GM23338 (cell line): ENCODE results near the gene DPH2. TPM values are rescaled to one million over a fixed set of nuclear protein-coding genes. Genes with fewer than 3 reads are reported as not detected.

Experiments
- ATAC-seq: fragments of 200-7000 bp; cut with Tn5 transposase; 3 replicates; pipeline ENCODE4 v1.9.1; 2020
- DNase-seq: peaks from one replicate; pipeline ENCODE4 v3.0.0-alpha.2; 2015; ENCODE audit warnings: low spot score
- H2AFZ ChIP-seq: fragments of 200-600 bp; sonication (generic); 2 replicates; pipeline ENCODE4 v1.8.0; 2016; ENCODE audit warnings: antibody characterized with exemption, mild to moderate bottlenecking, moderate library complexity
- H3F3A ChIP-seq: fragments of 200-600 bp; sonication (generic); replicated peaks from 2 replicates; pipeline ENCODE4 v1.8.0; 2017; ENCODE audit warnings: antibody characterized with exemption, mixed run types, low read depth
- H3K27ac ChIP-seq: fragments of 200-600 bp; sonication (generic); 2 replicates; pipeline ENCODE4 v1.6.1; 2016; ENCODE audit warnings: low read depth
- H3K27me3 ChIP-seq: fragments of 200-600 bp; sonication (generic); 2 replicates; pipeline ENCODE4 v1.8.0; 2016; ENCODE audit warnings: mild to moderate bottlenecking, mixed run types, moderate library complexity; ENCODE audit not compliant: insufficient read depth
- H3K36me3 ChIP-seq: fragments of 200-600 bp; sonication (generic); 2 replicates; pipeline ENCODE4 v1.8.0; 2016; ENCODE audit warnings: mild to moderate bottlenecking; ENCODE audit not compliant: insufficient read depth
- H3K4me1 ChIP-seq: fragments of 200-600 bp; sonication (generic); 2 replicates; pipeline ENCODE4 v1.8.0; 2016; ENCODE audit warnings: mild to moderate bottlenecking, moderate library complexity; ENCODE audit not compliant: insufficient read depth
- H3K4me2 ChIP-seq: fragments of 200-600 bp; sonication (generic); 2 replicates; pipeline ENCODE4 v1.7.1; 2017; ENCODE audit warnings: mixed run types
- H3K4me3 ChIP-seq: fragments of 200-600 bp; sonication (generic); 2 replicates; pipeline ENCODE4 v1.6.1; 2016; ENCODE audit warnings: mixed run types
- H3K79me2 ChIP-seq: fragments of 200-600 bp; sonication (generic); replicated peaks from 2 replicates; pipeline ENCODE4 v1.8.0; 2017; ENCODE audit warnings: mild to moderate bottlenecking; ENCODE audit not compliant: insufficient read depth
- H3K9me2 ChIP-seq: fragments of 200-600 bp; sonication (generic); 2 replicates; pipeline ENCODE4 v1.8.0; 2017; ENCODE audit not compliant: insufficient read depth
- H4K20me1 ChIP-seq: fragments of 200-600 bp; sonication (generic); replicated peaks from 2 replicates; pipeline ENCODE4 v1.8.0; 2017; ENCODE audit warnings: mild to moderate bottlenecking; ENCODE audit not compliant: insufficient read depth
- H3K27ac Mint-ChIP-seq: 2 replicates; pipeline ENCODE4 v1.8.0; 2020; ENCODE audit warnings: inconsistent platforms, mild to moderate bottlenecking, moderate library complexity, mixed read lengths
- H3K27me3 Mint-ChIP-seq: 3 replicates; pipeline ENCODE4 v1.8.0; 2022; ENCODE audit warnings: low read depth, mild to moderate bottlenecking, moderate library complexity, mixed read lengths, inconsistent platforms; ENCODE audit not compliant: insufficient read depth, poor library complexity
- H3K36me3 Mint-ChIP-seq: 3 replicates; pipeline ENCODE4 v1.8.0; 2021; ENCODE audit warnings: low read depth, mild to moderate bottlenecking, inconsistent platforms, moderate library complexity, mixed read lengths
- H3K4me1 Mint-ChIP-seq: 3 replicates; pipeline ENCODE4 v1.8.0; 2020; ENCODE audit warnings: mild to moderate bottlenecking, inconsistent platforms, mixed read lengths
- H3K4me3 Mint-ChIP-seq: 3 replicates; pipeline ENCODE4 v1.8.0; 2021; ENCODE audit warnings: moderate library complexity, mild to moderate bottlenecking, inconsistent platforms, mixed read lengths
- H3K9me3 Mint-ChIP-seq: 3 replicates; pipeline ENCODE4 v1.8.0; 2020; ENCODE audit warnings: moderate library complexity, mild to moderate bottlenecking, inconsistent platforms, mixed read lengths
- EZH2 ChIP-seq: fragments of 200-600 bp; sonication (generic); IDR thresholded peaks from one replicate; pipeline ENCODE4 v1.8.0; 2017; ENCODE audit warnings: antibody characterized with exemption, mild to moderate bottlenecking, low read depth; ENCODE audit not compliant: unreplicated experiment
- EZH2phosphoT487 ChIP-seq: fragments of 200-600 bp; sonication (generic); IDR thresholded peaks from one replicate; pipeline ENCODE4 v1.8.1; 2018; ENCODE audit warnings: antibody characterized with exemption; ENCODE audit not compliant: unreplicated experiment
- POLR2AphosphoS5 ChIP-seq: IDR thresholded peaks from 2 replicates; pipeline ENCODE4 v1.6.1; 2016; ENCODE audit warnings: antibody characterized with exemption, low read depth
- ZNF114 ChIP-seq: fragments of 250-450 bp; sonication (Bioruptor Pico); IDR thresholded peaks from 2 replicates; pipeline ENCODE4 v1.5.0; 2020; ENCODE audit warnings: mild to moderate bottlenecking, moderate library complexity
- ZNF331 ChIP-seq: fragments of 250-450 bp; sonication (Bioruptor Pico); IDR thresholded peaks from 2 replicates; pipeline ENCODE4 v1.5.0; 2020; ENCODE audit warnings: low read depth, mild to moderate bottlenecking, moderate library complexity
- polyA plus RNA-seq: library from polyadenylated mRNA; unstranded; fragments of >200 nt; fragmentation: Nextera tagmentation; extraction: Ambion mirVana; gene quantifications from 2 replicates; pipeline ENCODE4 v1.2.1, GENCODE V29; 2016
- total RNA-seq: library from RNA; depleted of rRNA; stranded (reverse); fragments of >200 nt; shearing (Covaris generic); gene quantifications from 2 replicates; pipeline ENCODE4 v1.2.3, GENCODE V29; 2014
- TF ChIP-seq, protein P1 (sequence below): IDR thresholded peaks from one replicate; pipeline ENCODE4 v1.6.1; 2018; ENCODE audit warnings: antibody characterized with exemption; ENCODE audit not compliant: unreplicated experiment
- TF ChIP-seq, protein P2 (sequence below), 2 experiments: fragments of 200-600 bp in 1 of 2; sonication (generic) in 1 of 2; conservative IDR thresholded peaks; 2 replicates each; pipeline versions ENCODE4 v1.5.1 to v1.6.1; 2016 to 2017; ENCODE audit warnings: antibody characterized with exemption in 2 of 2, low read depth in 2 of 2, mild to moderate bottlenecking in 2 of 2, moderate library complexity in 1 of 2

DPH2 gene
- total and polyA plus RNA-seq, 2 experiments from 2014 or later: 32.1 to 90.3 TPM

DNA sequence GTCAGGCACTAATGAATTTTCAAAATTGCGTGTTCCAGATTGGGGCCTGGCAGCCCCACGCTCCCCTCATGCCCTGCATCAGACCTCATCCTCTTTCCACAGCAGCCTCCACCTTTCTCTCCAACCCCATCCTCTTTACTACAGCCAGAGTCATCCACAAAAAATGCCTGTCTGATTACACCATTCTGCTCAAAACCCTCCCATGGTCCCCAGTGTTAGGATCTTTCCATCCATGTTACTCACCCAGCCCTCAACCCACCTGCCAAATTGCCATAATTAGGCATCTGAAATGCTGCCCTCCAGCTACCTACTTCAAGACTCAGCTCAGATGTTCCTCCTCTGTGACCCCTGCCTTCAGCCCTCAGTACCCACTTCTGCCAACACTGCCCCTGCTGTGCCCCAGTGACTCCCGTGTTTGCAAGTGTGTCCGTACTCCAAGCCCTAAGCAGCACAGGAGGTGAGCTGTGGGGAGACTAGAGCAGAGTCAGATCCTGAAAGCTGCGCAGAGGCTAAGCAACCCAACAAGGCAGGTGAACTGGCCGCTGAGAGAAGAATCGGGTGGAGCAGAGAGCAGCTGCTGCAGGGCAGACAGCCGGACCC is 36.9 kb upstream of the DPH2 start:
- no peak overlapping the region for H3K27ac Mint-ChIP-seq
- peak overlapping the region; percentile 81 for H3K4me3 Mint-ChIP-seq
- H2AFZ ChIP-seq: peak overlapping the region; percentile 96

DNA sequence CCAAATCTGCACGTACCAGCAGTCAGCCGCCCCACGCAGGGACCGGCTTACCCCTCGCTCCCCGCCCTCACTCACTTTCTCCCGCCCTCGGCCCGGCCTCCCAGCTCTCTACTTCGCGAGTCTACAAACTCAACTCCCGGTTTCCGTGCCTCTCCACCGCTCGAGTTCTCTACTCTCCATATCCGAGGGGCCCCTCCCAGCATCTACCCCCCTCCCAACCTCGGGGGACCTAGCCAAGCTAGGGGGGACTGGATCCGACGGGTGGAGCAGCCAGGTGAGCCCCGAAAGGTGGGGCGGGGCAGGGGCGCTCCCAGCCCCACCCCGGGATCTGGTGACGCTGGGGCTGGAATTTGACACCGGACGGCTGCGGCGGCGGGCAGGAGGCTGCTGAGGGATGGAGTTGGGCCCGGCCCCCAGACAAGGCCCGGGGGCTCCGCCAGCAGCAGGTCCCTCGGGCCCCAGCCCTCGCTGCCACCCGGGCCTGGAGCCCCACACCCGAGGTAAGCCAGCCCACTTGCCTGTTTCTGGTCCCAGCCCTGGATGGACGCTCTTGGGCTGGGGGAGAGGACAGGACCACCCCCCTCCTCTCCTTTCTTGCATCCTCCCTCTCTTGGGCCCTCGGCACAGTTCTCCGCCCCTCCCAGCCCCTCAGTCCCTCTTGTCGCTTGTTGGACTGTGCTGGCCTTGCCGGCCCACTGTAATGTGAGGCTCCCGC is 36.3 kb upstream of the DPH2 start, which contains the start of gene ARTN:
TSS of gene ARTN (plus strand) at position 416 of the 715 bp plus-strand sequence. CDS start 1,856 bp downstream, outside the sequence.
- peaks cover 37% of the 10 kb centered on the region for H3K27me3 Mint-ChIP-seq
- H3K36me3 ChIP-seq: no peaks in the 10 kb centered on the region
- peak; percentile 55 for ATAC-seq
- H3K4me3 Mint-ChIP-seq: peak within 1 kb of the TSS; percentile 81
- H3K36me3 Mint-ChIP-seq: peaks cover 4% of the 10 kb centered on the region; the same call in 1 of the 3 replicates
- H3K79me2 ChIP-seq: 0 out of 2 replicates have a peak, but pooled peaks cover 7% of the 10 kb centered on the region
- H3K27ac ChIP-seq: peak within 1 kb of the TSS; percentile 88; the same call in 1 of the 2 replicates
- H3K27ac Mint-ChIP-seq: peak within 1 kb of the TSS; percentile 82; the same call in 1 of the 2 replicates
- peak within 1 kb of the TSS; percentile 97 for H3K4me2 ChIP-seq
- H2AFZ ChIP-seq: peak within 1 kb of the TSS; percentile 96
- peaks cover 16% of the 10 kb centered on the region for H4K20me1 ChIP-seq
- H3F3A ChIP-seq: peaks cover 31% of the 10 kb centered on the region
- peaks cover 56% of the 10 kb centered on the region for H3K4me1 Mint-ChIP-seq
- H3K27me3 ChIP-seq: peaks cover 8% of the 10 kb centered on the region
- H3K9me2 ChIP-seq: no peaks in the 10 kb centered on the region
- no peaks in the 10 kb centered on the region for H3K9me3 Mint-ChIP-seq
- H3K4me1 ChIP-seq: peaks cover 42% of the 10 kb centered on the region
- DNase-seq: peak; percentile 92
- H3K4me3 ChIP-seq: peak within 1 kb of the TSS; percentile 96
- TF ChIP-seq, protein P1, sequence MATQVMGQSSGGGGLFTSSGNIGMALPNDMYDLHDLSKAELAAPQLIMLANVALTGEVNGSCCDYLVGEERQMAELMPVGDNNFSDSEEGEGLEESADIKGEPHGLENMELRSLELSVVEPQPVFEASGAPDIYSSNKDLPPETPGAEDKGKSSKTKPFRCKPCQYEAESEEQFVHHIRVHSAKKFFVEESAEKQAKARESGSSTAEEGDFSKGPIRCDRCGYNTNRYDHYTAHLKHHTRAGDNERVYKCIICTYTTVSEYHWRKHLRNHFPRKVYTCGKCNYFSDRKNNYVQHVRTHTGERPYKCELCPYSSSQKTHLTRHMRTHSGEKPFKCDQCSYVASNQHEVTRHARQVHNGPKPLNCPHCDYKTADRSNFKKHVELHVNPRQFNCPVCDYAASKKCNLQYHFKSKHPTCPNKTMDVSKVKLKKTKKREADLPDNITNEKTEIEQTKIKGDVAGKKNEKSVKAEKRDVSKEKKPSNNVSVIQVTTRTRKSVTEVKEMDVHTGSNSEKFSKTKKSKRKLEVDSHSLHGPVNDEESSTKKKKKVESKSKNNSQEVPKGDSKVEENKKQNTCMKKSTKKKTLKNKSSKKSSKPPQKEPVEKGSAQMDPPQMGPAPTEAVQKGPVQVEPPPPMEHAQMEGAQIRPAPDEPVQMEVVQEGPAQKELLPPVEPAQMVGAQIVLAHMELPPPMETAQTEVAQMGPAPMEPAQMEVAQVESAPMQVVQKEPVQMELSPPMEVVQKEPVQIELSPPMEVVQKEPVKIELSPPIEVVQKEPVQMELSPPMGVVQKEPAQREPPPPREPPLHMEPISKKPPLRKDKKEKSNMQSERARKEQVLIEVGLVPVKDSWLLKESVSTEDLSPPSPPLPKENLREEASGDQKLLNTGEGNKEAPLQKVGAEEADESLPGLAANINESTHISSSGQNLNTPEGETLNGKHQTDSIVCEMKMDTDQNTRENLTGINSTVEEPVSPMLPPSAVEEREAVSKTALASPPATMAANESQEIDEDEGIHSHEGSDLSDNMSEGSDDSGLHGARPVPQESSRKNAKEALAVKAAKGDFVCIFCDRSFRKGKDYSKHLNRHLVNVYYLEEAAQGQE: peak; percentile 25
- TF ChIP-seq POLR2AphosphoS5 (peak; percentile 78), EZH2 (no peak), ZNF114 (CRISPR knock-in tag) (no peak)
- TF ChIP-seq, protein P2, sequence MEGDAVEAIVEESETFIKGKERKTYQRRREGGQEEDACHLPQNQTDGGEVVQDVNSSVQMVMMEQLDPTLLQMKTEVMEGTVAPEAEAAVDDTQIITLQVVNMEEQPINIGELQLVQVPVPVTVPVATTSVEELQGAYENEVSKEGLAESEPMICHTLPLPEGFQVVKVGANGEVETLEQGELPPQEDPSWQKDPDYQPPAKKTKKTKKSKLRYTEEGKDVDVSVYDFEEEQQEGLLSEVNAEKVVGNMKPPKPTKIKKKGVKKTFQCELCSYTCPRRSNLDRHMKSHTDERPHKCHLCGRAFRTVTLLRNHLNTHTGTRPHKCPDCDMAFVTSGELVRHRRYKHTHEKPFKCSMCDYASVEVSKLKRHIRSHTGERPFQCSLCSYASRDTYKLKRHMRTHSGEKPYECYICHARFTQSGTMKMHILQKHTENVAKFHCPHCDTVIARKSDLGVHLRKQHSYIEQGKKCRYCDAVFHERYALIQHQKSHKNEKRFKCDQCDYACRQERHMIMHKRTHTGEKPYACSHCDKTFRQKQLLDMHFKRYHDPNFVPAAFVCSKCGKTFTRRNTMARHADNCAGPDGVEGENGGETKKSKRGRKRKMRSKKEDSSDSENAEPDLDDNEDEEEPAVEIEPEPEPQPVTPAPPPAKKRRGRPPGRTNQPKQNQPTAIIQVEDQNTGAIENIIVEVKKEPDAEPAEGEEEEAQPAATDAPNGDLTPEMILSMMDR (conservative IDR thresholded peaks at IDR 0.05; ENCODE audit: low read depth in 2 of 2): no peak

More for the DNA sequence above, 36.9 kb upstream of the DPH2 start:
- ATAC-seq (peak; percentile 0), DNase-seq (no peak)
- TF ChIP-seq, protein P1: no peak
- TF ChIP-seq, protein P2 (conservative IDR thresholded peaks at IDR 0.05; ENCODE audit: low read depth in 2 of 2): no peak
- TF ChIP-seq EZH2phosphoT487: no peak
- TF ChIP-seq ZNF331: no peak
- Mint-ChIP-seq H3K4me1 (peaks cover 49% of the 10 kb centered on the region), H3K36me3 (peaks cover 4% of the 10 kb centered on the region; the same call in 1 of the 3 replicates), H3K9me3 (no peaks in the 10 kb centered on the region), H3K27me3 (peaks cover 33% of the 10 kb centered on the region)
- Histone ChIP-seq H3F3A (peaks cover 25% of the 10 kb centered on the region), H3K9me2 (no peaks in the 10 kb centered on the region), H3K27me3 (peaks cover 8% of the 10 kb centered on the region), H3K27ac (no peak overlapping the region), H3K79me2 (0 out of 2 replicates have a peak, but pooled peaks cover 7% of the 10 kb centered on the region), H3K36me3 (no peaks in the 10 kb centered on the region), H3K4me1 (peaks cover 36% of the 10 kb centered on the region), H3K4me3 (peak overlapping the region; percentile 96), H4K20me1 (peaks cover 10% of the 10 kb centered on the region), H3K4me2 (peak overlapping the region; percentile 97)
